Uterus (tissue), 4 donors: Measurements from ENCODE around the gene RNASE13. TPM values are rescaled to one million over a fixed set of nuclear protein-coding genes. Genes with fewer than 3 reads are reported as not detected.

Source experiments
- DNase-seq, 2 donors: peaks; one replicate each; pipeline ENCODE4 v3.0.0-alpha.2; 2019 to 2020
- H3K27ac ChIP-seq, 2 donors: fragments of 200-600 bp; sonication (generic); 1 replicate in 1 of 2; 2 replicates in 1 of 2; pipeline ENCODE4 v1.5.1; 2016 to 2018
- H3K27me3 ChIP-seq, 2 donors: fragments of 200-600 bp; sonication (generic); one replicate each; pipeline ENCODE4 v1.5.1; 2018 to 2019; ENCODE audit warnings: control low read depth in 1 of 2
- H3K36me3 ChIP-seq, 2 donors: fragments of 200-600 bp; sonication (generic); one replicate each; pipeline ENCODE4 v1.5.1; 2019; ENCODE audit warnings: control low read depth in 1 of 2
- H3K4me1 ChIP-seq, 2 donors: fragments of 200-600 bp; sonication (generic); one replicate each; pipeline ENCODE4 v1.5.1; 2018 to 2019; ENCODE audit warnings: control low read depth in 1 of 2
- H3K4me3 ChIP-seq, 2 donors: fragments of 200-600 bp; sonication (generic); 1 replicate in 1 of 2; 2 replicates in 1 of 2; pipeline ENCODE4 v1.5.1; 2018 to 2019; ENCODE audit warnings: mild to moderate bottlenecking in 1 of 2
- H3K9me3 ChIP-seq, 2 donors: fragments of 200-600 bp; sonication (generic); one replicate each; pipeline ENCODE4 v1.5.1; 2019; ENCODE audit warnings: control low read depth in 1 of 2
- POLR2A ChIP-seq, 2 donors: fragments of 450-650 bp; IDR thresholded peaks; one replicate each; pipeline ENCODE4 v1.6.1; 2016; ENCODE audit warnings: antibody characterized with exemption in 2 of 2, mild to moderate bottlenecking in 1 of 2, moderate library complexity in 1 of 2
- intact Hi-C: fragments of 100-400 bp; cut with DNase I; formaldehyde crosslinking; loops from one replicate; pipeline ENCODE4 v1.15.1; 2023; ENCODE audit warnings: low total_unique reads
- total RNA-seq, 4 donors: library from RNA; depleted of rRNA in 3 of 4; stranded (reverse); fragments of >200 nt in 3 of 4; gene quantifications; one replicate each; pipeline versions ENCODE4 v1.1.0 to v1.2.4, GENCODE V29; 2014 to 2023
- TF ChIP-seq, protein P1 (sequence below), 4 experiments: fragments of 200-600 bp in 2 of 4; fragments of 450-650 bp in 2 of 4; sonication (generic) in 2 of 4; IDR thresholded peaks; one replicate each; pipeline ENCODE4 v1.5.1; 2016 to 2019; ENCODE audit warnings: antibody characterized with exemption in 4 of 4, mild to moderate bottlenecking in 2 of 4, moderate library complexity in 1 of 4
- donor health status: DM: yes; HTN: yes; CAD: no.

RNASE13 gene
- total RNA-seq, 4 donors from 2014 or later = not detected

DNA sequence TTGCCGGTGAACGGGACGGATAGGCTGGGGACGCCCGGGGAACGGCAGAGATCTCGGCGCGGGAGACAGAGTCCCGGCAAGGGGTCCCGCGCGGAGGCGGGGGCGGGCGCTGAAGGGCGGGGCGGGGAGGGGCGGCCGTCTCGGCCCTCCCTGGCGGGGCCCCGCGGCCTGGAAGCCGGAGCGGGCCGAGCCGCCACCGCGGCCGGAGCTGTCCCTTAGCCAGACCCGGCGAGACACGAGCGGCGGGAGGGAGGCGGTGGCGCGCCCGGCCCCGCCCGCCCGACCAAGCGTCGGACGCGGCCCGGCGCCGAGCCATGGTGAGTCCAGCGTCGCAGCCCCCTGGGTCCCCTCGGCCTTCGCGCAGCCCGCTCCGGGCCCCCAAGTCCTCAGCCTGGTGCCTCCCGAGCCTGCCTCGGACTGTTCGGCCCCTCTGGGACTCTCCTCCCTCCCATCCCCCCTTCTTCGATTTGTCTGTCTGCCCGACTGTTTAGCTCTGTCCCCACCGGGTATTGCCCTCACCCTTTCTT is 35.5 kb upstream of the RNASE13 start, which contains the start of gene ARHGEF40:
ARHGEF40 (plus strand) TSS at position 222 of the 527 bp plus-strand sequence; CDS start at position 315, 93 bp downstream.
- H3K4me1 ChIP-seq = no peaks in the 10 kb centered on the region
- no peaks in the 10 kb centered on the region for H3K9me3 ChIP-seq
- H3K36me3 ChIP-seq = no peaks in the 10 kb centered on the region
- H3K4me3 ChIP-seq = peak within 1 kb of the TSS; percentile 59 to 63
- no peaks in the 10 kb centered on the region for H3K27me3 ChIP-seq
- peak; percentile 58 to 75 for DNase-seq
- peak within 1 kb of the TSS; percentile 95 for H3K27ac ChIP-seq
- intact Hi-C loops = no loop called here
- TF ChIP-seq, protein P1, sequence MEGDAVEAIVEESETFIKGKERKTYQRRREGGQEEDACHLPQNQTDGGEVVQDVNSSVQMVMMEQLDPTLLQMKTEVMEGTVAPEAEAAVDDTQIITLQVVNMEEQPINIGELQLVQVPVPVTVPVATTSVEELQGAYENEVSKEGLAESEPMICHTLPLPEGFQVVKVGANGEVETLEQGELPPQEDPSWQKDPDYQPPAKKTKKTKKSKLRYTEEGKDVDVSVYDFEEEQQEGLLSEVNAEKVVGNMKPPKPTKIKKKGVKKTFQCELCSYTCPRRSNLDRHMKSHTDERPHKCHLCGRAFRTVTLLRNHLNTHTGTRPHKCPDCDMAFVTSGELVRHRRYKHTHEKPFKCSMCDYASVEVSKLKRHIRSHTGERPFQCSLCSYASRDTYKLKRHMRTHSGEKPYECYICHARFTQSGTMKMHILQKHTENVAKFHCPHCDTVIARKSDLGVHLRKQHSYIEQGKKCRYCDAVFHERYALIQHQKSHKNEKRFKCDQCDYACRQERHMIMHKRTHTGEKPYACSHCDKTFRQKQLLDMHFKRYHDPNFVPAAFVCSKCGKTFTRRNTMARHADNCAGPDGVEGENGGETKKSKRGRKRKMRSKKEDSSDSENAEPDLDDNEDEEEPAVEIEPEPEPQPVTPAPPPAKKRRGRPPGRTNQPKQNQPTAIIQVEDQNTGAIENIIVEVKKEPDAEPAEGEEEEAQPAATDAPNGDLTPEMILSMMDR (IDR thresholded peaks at IDR 0.05) = no peak
- peak in 1 of 2 donors; percentile 53 for TF ChIP-seq POLR2A (IDR thresholded peaks at IDR 0.05)

DNA sequence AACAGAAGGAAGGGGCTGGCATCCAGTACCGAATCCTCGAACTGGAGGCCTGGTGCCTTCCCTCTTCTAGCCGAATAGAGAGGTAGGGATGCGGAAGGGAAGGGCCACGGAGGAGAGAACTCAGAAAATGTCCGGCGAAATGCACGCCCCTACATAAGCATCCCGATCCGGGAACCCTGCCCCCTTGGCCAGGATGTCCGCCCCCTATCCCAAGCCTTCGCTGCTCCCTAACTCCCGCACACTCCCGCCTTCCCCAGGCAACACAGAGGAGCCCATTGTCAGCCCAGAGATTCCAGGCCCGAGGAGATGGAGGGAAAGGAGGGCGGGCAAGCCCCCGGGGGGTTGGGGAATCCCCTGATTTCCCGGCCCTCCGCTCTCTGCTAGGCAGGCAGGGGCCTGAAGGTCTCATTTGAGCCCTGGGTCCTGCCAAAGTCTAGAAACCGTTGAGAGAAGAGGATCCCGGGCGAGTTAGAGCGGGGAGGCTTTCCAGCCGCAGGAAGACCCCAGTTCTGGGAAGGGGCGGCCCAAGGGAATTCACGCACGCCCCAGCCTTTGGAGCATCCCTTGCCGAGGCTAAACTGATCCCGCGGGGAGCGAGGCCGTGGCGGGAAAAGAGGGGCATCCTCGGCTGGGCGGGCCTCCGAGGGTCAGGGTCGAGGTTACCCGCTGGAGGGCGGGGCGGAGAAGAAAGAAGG is 34.9 kb upstream of the RNASE13 start:
- Histone ChIP-seq H3K36me3 (no peaks in the 10 kb centered on the region), H3K27me3 (no peaks in the 10 kb centered on the region), H3K4me3 (peak overlapping the region; percentile 59 to 63), H3K27ac (peak overlapping the region; percentile 95), H3K9me3 (no peaks in the 10 kb centered on the region), H3K4me1 (no peaks in the 10 kb centered on the region)
- TF ChIP-seq POLR2A (IDR thresholded peaks at IDR 0.05) = no peak
- TF ChIP-seq, protein P1 (IDR thresholded peaks at IDR 0.05) = peak in 1 of 4 experiments; percentile 11
- DNase-seq = peak; percentile 54 to 66
- intact Hi-C loops = loop anchor here (5.0 kb wide), 1 partner anchor 33 kb away; the partner anchor contains the start of gene TMEM253

DNA sequence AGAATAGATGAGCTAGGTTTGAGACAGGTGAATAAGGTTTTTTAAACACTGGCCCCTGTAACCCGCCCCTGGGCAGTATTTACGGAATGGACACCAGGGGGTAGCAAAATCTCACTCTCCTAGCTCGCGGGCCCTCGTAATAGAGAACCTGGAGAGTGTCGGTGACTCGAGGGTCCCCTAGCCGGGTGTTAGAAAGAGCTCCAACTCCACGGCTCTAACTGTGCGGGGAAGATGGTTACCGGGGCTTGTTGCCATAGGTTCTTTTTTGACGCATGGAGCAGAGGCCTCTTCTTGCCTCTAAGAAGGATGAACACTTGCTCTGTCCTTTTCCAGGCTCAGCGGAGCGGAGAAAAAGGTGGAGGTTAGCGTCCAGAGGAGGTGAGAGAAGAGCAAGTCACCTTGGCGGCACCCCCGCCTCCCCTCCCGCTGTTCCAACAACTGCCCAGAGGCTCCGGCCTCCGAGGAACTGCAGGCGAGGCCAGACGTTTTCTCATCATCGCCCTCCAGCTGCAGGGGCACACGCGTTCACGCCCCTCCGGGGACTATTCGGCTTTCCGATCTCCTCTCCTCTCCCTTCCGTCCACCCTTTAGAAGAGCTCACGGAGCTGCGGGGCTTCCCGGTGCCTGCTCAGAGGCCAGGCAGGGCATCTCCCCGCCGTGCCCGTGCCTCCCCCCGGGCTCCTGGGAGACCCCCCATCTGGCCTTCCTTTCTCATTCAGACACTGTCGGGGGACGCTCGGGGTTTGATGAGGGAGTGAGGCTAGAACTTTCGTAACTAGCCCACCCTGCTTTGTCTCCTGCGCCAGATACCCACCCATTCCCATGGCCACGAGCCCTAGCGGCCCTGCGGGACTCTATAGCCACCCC is 34.1 kb upstream of the RNASE13 start:
- Histone ChIP-seq H3K4me1 (no peaks in the 10 kb centered on the region), H3K27ac (peak overlapping the region; percentile 95), H3K9me3 (no peaks in the 10 kb centered on the region), H3K36me3 (no peaks in the 10 kb centered on the region), H3K27me3 (no peaks in the 10 kb centered on the region), H3K4me3 (peak overlapping the region; percentile 59 to 63)
- TF ChIP-seq, protein P1 (IDR thresholded peaks at IDR 0.05) = peak; percentile 64 to 78 (median 74)
- no peak for TF ChIP-seq POLR2A (IDR thresholded peaks at IDR 0.05)
- DNase-seq = peak; percentile 66 to 75
- intact Hi-C loops = loop anchor here (5.0 kb wide), 1 partner anchor 34 kb away; the partner anchor contains the start of gene TMEM253

DNA sequence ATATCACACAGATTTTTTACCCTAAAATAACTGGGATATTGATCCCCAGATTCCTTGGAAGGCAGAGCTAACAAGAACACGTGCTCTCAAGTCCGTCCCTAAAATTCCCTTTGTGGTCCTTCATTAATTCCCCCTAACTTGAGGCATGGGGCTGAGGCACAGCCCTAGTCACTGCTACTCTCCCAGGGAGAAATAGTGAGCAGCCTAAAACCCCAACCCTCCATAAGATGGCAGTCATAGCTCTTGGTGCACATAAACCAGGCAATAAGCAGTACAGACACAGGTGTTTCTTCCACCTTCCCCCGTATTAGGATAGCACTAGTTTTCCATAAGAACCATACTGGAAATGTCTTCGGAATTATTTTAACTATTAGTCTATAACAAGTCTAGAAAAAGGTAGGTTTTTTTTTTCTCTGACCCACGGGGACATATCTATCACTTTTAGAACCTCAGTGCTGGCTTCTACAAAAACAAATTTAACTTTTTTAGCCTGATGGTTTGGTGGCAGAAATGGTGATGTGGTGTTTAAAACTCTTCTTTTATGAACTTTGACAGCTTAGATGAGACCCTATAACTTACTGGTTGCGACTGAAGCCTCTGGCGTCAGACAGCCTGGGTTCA is 32.4 kb upstream of the RNASE13 start:
- TF ChIP-seq, protein P1 (IDR thresholded peaks at IDR 0.05) = no peak
- no peak for TF ChIP-seq POLR2A (IDR thresholded peaks at IDR 0.05)
- Histone ChIP-seq H3K4me1 (no peaks in the 10 kb centered on the region), H3K27me3 (no peaks in the 10 kb centered on the region), H3K4me3 (no peak overlapping the region), H3K36me3 (no peaks in the 10 kb centered on the region), H3K27ac (no peak overlapping the region), H3K9me3 (no peaks in the 10 kb centered on the region)
- intact Hi-C loops = loop anchor here (5.0 kb wide), 1 partner anchor 35 kb away; the partner anchor contains the start of gene TMEM253
- no peak for DNase-seq
